Ectodermal cell (in vitro differentiated cells): ENCODE measurements around the gene TNF.
"Not testable (repeated sequence)": the region's sequence is repeated elsewhere in the genome, so short reads cannot be mapped to it uniquely, and the experiment has no call there.

Experiments
- H3K27ac ChIP-seq: 2 replicates; pipeline ENCODE4 v1.7.0; 2013; ENCODE audit warnings: mild to moderate bottlenecking, low read depth, low read length; ENCODE audit not compliant: insufficient read depth, poor library complexity, severe bottlenecking
- H3K27me3 ChIP-seq: 2 replicates; pipeline ENCODE4 v1.7.0; 2013; ENCODE audit warnings: mild to moderate bottlenecking, low read length; ENCODE audit not compliant: insufficient read depth, control insufficient read depth, poor library complexity, severe bottlenecking
- H3K36me3 ChIP-seq: one replicate; pipeline ENCODE4 v1.7.0; 2013; ENCODE audit warnings: low read length; ENCODE audit not compliant: control insufficient read depth, insufficient read depth
- H3K4me1 ChIP-seq: one replicate; pipeline ENCODE4 v1.7.0; 2013; ENCODE audit warnings: low read length; ENCODE audit not compliant: control insufficient read depth, insufficient read depth
- H3K4me3 ChIP-seq: 2 replicates; pipeline ENCODE4 v1.7.0; 2013; ENCODE audit warnings: low read depth, low read length, control low read depth; ENCODE audit not compliant: insufficient read depth
- H3K9me3 ChIP-seq: 2 replicates; pipeline ENCODE4 v1.7.0; 2013; ENCODE audit warnings: mild to moderate bottlenecking, low read length, moderate library complexity; ENCODE audit not compliant: control insufficient read depth
- WGBS, 2 experiments: methylation state at CpG; one replicate each; pipeline ENCODE4 v1.1.7; 2013; ENCODE audit warnings: missing lambda C conversion rate in 2 of 2; 5-methylcytosine and 5-hydroxymethylcytosine counted together

TNF gene

GRCh38 chr6:31588871-31589650 is 13.7 kb downstream of the TNF start:
- no peak overlapping the region for H3K4me3 ChIP-seq
- WGBS, 2 experiments, result 80 to 81% methylated on average over 9 of the region's 9 CpGs
- no peak overlapping the region for H3K27ac ChIP-seq
- no peaks in the 10 kb centered on the region for H3K36me3 ChIP-seq
- no peaks in the 10 kb centered on the region for H3K27me3 ChIP-seq
- H3K4me1 ChIP-seq, result no peaks in the 10 kb centered on the region
- H3K9me3 ChIP-seq, result no peaks in the 10 kb centered on the region

GRCh38 chr6:31590691-31591090 is 15.3 kb downstream of the TNF start:
- WGBS, 2 experiments, result 91% methylated on average over 5 of the region's 5 CpGs

DNA sequence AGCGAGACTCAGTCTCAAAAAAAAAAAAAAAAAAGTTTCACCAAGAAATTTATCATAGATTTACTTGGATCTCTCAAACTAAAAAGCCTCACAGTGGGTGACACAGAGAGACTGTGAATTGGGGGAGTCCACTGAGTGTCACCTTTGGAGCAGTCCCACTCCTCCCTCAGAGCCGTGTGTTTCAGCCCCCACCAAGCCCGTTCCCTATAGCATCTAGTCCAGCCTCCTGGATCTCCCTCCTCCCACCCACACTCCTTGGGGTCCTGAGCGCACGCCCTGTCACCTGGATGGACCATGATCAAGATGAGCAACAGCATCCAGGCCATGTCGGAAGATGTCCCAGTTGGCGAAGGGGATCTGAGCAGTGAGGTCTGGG is 17.0 kb downstream of the TNF start:
- WGBS, 2 experiments, result 95 to 96% methylated on average over 7 of the region's 7 CpGs
- Histone ChIP-seq H3K9me3 (no peaks in the 10 kb centered on the region), H3K4me3 (no peak overlapping the region), H3K27ac (no peak overlapping the region), H3K4me1 (no peaks in the 10 kb centered on the region), H3K27me3 (no peaks in the 10 kb centered on the region), H3K36me3 (no peaks in the 10 kb centered on the region)

More at GRCh38 chr6:31590691-31591090, 15.3 kb downstream of the TNF start:
- H3K27me3 ChIP-seq, H3K36me3 ChIP-seq, H3K27ac ChIP-seq, H3K4me3 ChIP-seq, H3K4me1 ChIP-seq, H3K9me3 ChIP-seq: not testable (repeated sequence)

GRCh38 chr6:31597006-31597405 is 21.6 kb downstream of the TNF start:
- WGBS, 2 experiments, result 41 to 49% methylated on average over 2 of the region's 2 CpGs
- Histone ChIP-seq H3K9me3 (no peaks in the 10 kb centered on the region), H3K36me3 (no peaks in the 10 kb centered on the region), H3K27me3 (no peaks in the 10 kb centered on the region), H3K27ac (no peak overlapping the region), H3K4me1 (no peaks in the 10 kb centered on the region), H3K4me3 (no peak overlapping the region)

- Histone ChIP-seq H3K36me3 (no peaks in the 10 kb centered on the region), H3K4me1 (no peaks in the 10 kb centered on the region), H3K27ac (no peak overlapping the region), H3K27me3 (no peaks in the 10 kb centered on the region), H3K9me3 (no peaks in the 10 kb centered on the region), H3K4me3 (no peak overlapping the region)
- WGBS, 2 experiments, result 84 to 92% methylated on average over 1 of the region's 1 CpG
Observed at GRCh38 chr6:31607317-31607716, 32.0 kb downstream of the TNF start.

- no peak overlapping the region for H3K4me3 ChIP-seq
- no peaks in the 10 kb centered on the region for H3K4me1 ChIP-seq
- H3K36me3 ChIP-seq, result no peaks in the 10 kb centered on the region
- no peak overlapping the region for H3K27ac ChIP-seq
- H3K9me3 ChIP-seq, result no peaks in the 10 kb centered on the region
- 89 to 90% methylated on average over 8 of the region's 8 CpGs for WGBS, 2 experiments
- H3K27me3 ChIP-seq, result no peaks in the 10 kb centered on the region
Observed at GRCh38 chr6:31609519-31610406, 34.4 kb downstream of the TNF start.

- Histone ChIP-seq H3K27me3 (no peaks in the 10 kb centered on the region), H3K27ac (no peak overlapping the region), H3K36me3 (no peaks in the 10 kb centered on the region), H3K9me3 (no peaks in the 10 kb centered on the region), H3K4me3 (no peak overlapping the region), H3K4me1 (peaks cover 4% of the 10 kb centered on the region)
- whole genome bisulfite sequencing, 2 experiments, result 87 to 92% methylated on average over 4 of the region's 4 CpGs
Observed at GRCh38 chr6:31610968-31611367, 35.6 kb downstream of the TNF start.

GRCh38 chr6:31614075-31614619 is 38.8 kb downstream of the TNF start:
- H3K9me3 ChIP-seq, result no peaks in the 10 kb centered on the region
- no peaks in the 10 kb centered on the region for H3K27me3 ChIP-seq
- H3K4me3 ChIP-seq, result no peak overlapping the region
- WGBS, 2 experiments, result 92 to 94% methylated on average over 8 of the region's 8 CpGs
- H3K4me1 ChIP-seq, result peaks cover 5% of the 10 kb centered on the region
- H3K27ac ChIP-seq, result no peak overlapping the region
- no peaks in the 10 kb centered on the region for H3K36me3 ChIP-seq

GRCh38 chr6:31614684-31615578 is 39.6 kb downstream of the TNF start, which contains the start of gene AIF1:
Gene AIF1 (plus strand): TSS chr6:31615234. CDS start chr6:31615330, 96 bp downstream.
- Histone ChIP-seq H3K27ac (no peak within 1 kb of the TSS), H3K36me3 (no peaks in the 10 kb centered on the region), H3K9me3 (no peaks in the 10 kb centered on the region), H3K4me1 (peaks cover 5% of the 10 kb centered on the region), H3K27me3 (no peaks in the 10 kb centered on the region), H3K4me3 (no peak within 1 kb of the TSS)
- WGBS, 2 experiments, result 83 to 90% methylated on average over 5 to 6 of the region's 6 CpGs
